H9 (cell line): Measurements from ENCODE around the gene AIFM3. TPM values are rescaled to one million over a fixed set of nuclear protein-coding genes. Genes with fewer than 3 reads are reported as not detected.

Experiments used
- DNase-seq: peaks from one replicate; pipeline ENCODE4 v3.0.0-alpha.2; 2017
- H2AFZ ChIP-seq: one replicate; pipeline ENCODE4 v1.6.1; 2013; ENCODE audit warnings: mild to moderate bottlenecking, low read length, control low read depth, moderate library complexity
- H2AK5ac ChIP-seq: 2 replicates; pipeline ENCODE4 v1.6.1; 2013; ENCODE audit warnings: low read length, control low read depth, mixed read lengths; ENCODE audit not compliant: insufficient read length
- H2BK120ac ChIP-seq: one replicate; pipeline ENCODE4 v1.6.1; 2013; ENCODE audit warnings: low read depth, mild to moderate bottlenecking, low read length, control low read depth, inconsistent platforms; ENCODE audit not compliant: poor library complexity, severe bottlenecking
- H2BK12ac ChIP-seq: 2 replicates; pipeline ENCODE4 v1.6.1; 2013; ENCODE audit warnings: low read length, control low read depth, mixed read lengths, low read depth; ENCODE audit not compliant: insufficient read length
- H2BK15ac ChIP-seq: 2 replicates; pipeline ENCODE4 v1.6.1; 2013; ENCODE audit warnings: low read depth, low read length, control low read depth
- H2BK20ac ChIP-seq: one replicate; pipeline ENCODE4 v1.6.1; 2013; ENCODE audit warnings: low read depth, mild to moderate bottlenecking, low read length, control low read depth, inconsistent platforms; ENCODE audit not compliant: poor library complexity, severe bottlenecking
- H2BK5ac ChIP-seq: 2 replicates; pipeline ENCODE4 v1.6.1; 2013; ENCODE audit warnings: low read length, control low read depth, mixed read lengths; ENCODE audit not compliant: insufficient read length
- H3K14ac ChIP-seq: 2 replicates; pipeline ENCODE4 v1.6.1; 2013; ENCODE audit warnings: low read length, control low read depth; ENCODE audit not compliant: insufficient read depth
- H3K18ac ChIP-seq: 2 replicates; pipeline ENCODE4 v1.6.1; 2013; ENCODE audit warnings: low read depth, mild to moderate bottlenecking, mixed read lengths, low read length, control low read depth; ENCODE audit not compliant: insufficient read length
- H3K23ac ChIP-seq: 2 replicates; pipeline ENCODE4 v1.6.1; 2013; ENCODE audit warnings: low read length, control low read depth, mixed read lengths, low read depth; ENCODE audit not compliant: insufficient read length
- H3K23me2 ChIP-seq: 2 replicates; pipeline ENCODE4 v1.6.1; 2013; ENCODE audit warnings: low read depth, mild to moderate bottlenecking, mixed read lengths, low read length, control low read depth; ENCODE audit not compliant: insufficient read length, poor library complexity, severe bottlenecking
- H3K27ac ChIP-seq: 2 replicates; pipeline ENCODE4 v1.5.1; 2013; ENCODE audit warnings: low read length, control low read depth, mixed read lengths, low read depth; ENCODE audit not compliant: insufficient read length
- H3K27me3 ChIP-seq: 2 replicates; pipeline ENCODE4 v1.6.1; 2013; ENCODE audit warnings: low read length, control low read depth, inconsistent platforms; ENCODE audit not compliant: insufficient read depth
- H3K4ac ChIP-seq: 2 replicates; pipeline ENCODE4 v1.6.1; 2013; ENCODE audit warnings: low read depth, mild to moderate bottlenecking, control low read depth, inconsistent platforms, low read length, moderate library complexity
- H3K4me1 ChIP-seq: 2 replicates; pipeline ENCODE4 v1.6.1; 2013; ENCODE audit warnings: low read length, control low read depth, inconsistent platforms; ENCODE audit not compliant: insufficient read depth
- H3K4me2 ChIP-seq: 2 replicates; pipeline ENCODE4 v1.6.1; 2013; ENCODE audit warnings: low read length, control low read depth, mixed read lengths; ENCODE audit not compliant: insufficient read length, insufficient read depth
- H3K56ac ChIP-seq: 2 replicates; pipeline ENCODE4 v1.6.1; 2013; ENCODE audit warnings: low read depth, mild to moderate bottlenecking, mixed read lengths, low read length, control low read depth; ENCODE audit not compliant: insufficient read length
- H3K79me1 ChIP-seq: 2 replicates; pipeline ENCODE4 v1.6.1; 2013; ENCODE audit warnings: low read depth, mild to moderate bottlenecking, moderate library complexity, low read length, control low read depth, inconsistent platforms; ENCODE audit not compliant: insufficient read depth, poor library complexity, severe bottlenecking
- H3K79me2 ChIP-seq: 2 replicates; pipeline ENCODE4 v1.6.1; 2013; ENCODE audit warnings: low read length, control low read depth, inconsistent platforms; ENCODE audit not compliant: insufficient read depth
- H3K9ac ChIP-seq: 2 replicates; pipeline ENCODE4 v1.6.1; 2013; ENCODE audit warnings: low read length, control low read depth, mixed read lengths; ENCODE audit not compliant: insufficient read length; ENCODE audit errors: extremely low read depth
- H3K9me3 ChIP-seq: one replicate; pipeline ENCODE4 v1.6.1; 2013; ENCODE audit warnings: low read depth, low read length, inconsistent platforms; ENCODE audit not compliant: control insufficient read depth
- H3T11ph ChIP-seq: one replicate; pipeline ENCODE4 v1.6.1; 2013; ENCODE audit warnings: mild to moderate bottlenecking, low read length, control low read depth, inconsistent platforms
- H4K20me1 ChIP-seq: one replicate; pipeline ENCODE4 v1.6.1; 2013; ENCODE audit not compliant: control insufficient read depth, insufficient read length, insufficient read depth
- H4K5ac ChIP-seq: 2 replicates; pipeline ENCODE4 v1.6.1; 2013; ENCODE audit warnings: low read depth, mild to moderate bottlenecking, mixed read lengths, low read length, control low read depth; ENCODE audit not compliant: insufficient read length
- H4K8ac ChIP-seq: replicated peaks from 2 replicates; pipeline ENCODE4 v1.6.1; 2013; ENCODE audit warnings: low read length, control low read depth, mixed read lengths, low read depth; ENCODE audit not compliant: insufficient read length
- H4K91ac ChIP-seq: 2 replicates; pipeline ENCODE4 v1.6.1; 2013; ENCODE audit warnings: low read depth, mild to moderate bottlenecking, moderate library complexity, mixed read lengths, low read length, control low read depth; ENCODE audit not compliant: insufficient read length
- H3K27ac Mint-ChIP-seq, 3 experiments: 2 replicates in 2 of 3; 3 replicates in 1 of 3; pipeline ENCODE4 v1.8.0; 2020 to 2021; ENCODE audit warnings: mixed read lengths in 3 of 3, mild to moderate bottlenecking in 1 of 3, moderate library complexity in 1 of 3
- H3K27me3 Mint-ChIP-seq: 2 replicates; pipeline ENCODE4 v1.8.0; 2021; ENCODE audit warnings: low read depth, mild to moderate bottlenecking, moderate library complexity, mixed read lengths
- H3K36me3 Mint-ChIP-seq, 3 experiments: 2 replicates in 2 of 3; 3 replicates in 1 of 3; pipeline ENCODE4 v1.8.0; 2020 to 2021; ENCODE audit warnings: low read depth in 3 of 3, mixed read lengths in 3 of 3; ENCODE audit not compliant: insufficient read depth in 1 of 3
- H3K4me1 Mint-ChIP-seq, 2 experiments: 2 replicates each; pipeline ENCODE4 v1.8.0; 2020; ENCODE audit warnings: mixed read lengths in 2 of 2
- H3K4me3 Mint-ChIP-seq, 2 experiments: 2 replicates in 1 of 2; 3 replicates in 1 of 2; pipeline ENCODE4 v1.8.0; 2020 to 2021; ENCODE audit warnings: mild to moderate bottlenecking in 2 of 2, mixed read lengths in 2 of 2, moderate library complexity in 1 of 2
- H3K9me3 Mint-ChIP-seq, 2 experiments: 2 replicates in 1 of 2; 3 replicates in 1 of 2; pipeline ENCODE4 v1.8.0; 2020; ENCODE audit warnings: mild to moderate bottlenecking in 2 of 2, mixed read lengths in 2 of 2, moderate library complexity in 1 of 2
- WGBS: extraction: QIAGEN DNeasy Blood & Tissue Kit; methylation state at CpG from one replicate; pipeline ENCODE4 v1.1.7; 2013; ENCODE audit warnings: missing lambda C conversion rate, low lambda C conversion rate, mixed read lengths; ENCODE audit not compliant: insufficient read length; ENCODE audit errors: extremely low coverage; 5-methylcytosine and 5-hydroxymethylcytosine counted together
- total RNA-seq: library from RNA; stranded (reverse); gene quantifications from 2 replicates; pipeline ENCODE4 v1.2.1, GENCODE V29; 2021
- TF ChIP-seq, protein P1 (sequence below): fragments of 200-600 bp; sonication (generic); conservative IDR thresholded peaks from 3 replicates; pipeline ENCODE4 v1.8.0; 2021; ENCODE audit warnings: antibody characterized with exemption, mild to moderate bottlenecking

The AIFM3 gene
- total RNA-seq, 1 experiment from 2014 or later = 1.9 TPM

DNA sequence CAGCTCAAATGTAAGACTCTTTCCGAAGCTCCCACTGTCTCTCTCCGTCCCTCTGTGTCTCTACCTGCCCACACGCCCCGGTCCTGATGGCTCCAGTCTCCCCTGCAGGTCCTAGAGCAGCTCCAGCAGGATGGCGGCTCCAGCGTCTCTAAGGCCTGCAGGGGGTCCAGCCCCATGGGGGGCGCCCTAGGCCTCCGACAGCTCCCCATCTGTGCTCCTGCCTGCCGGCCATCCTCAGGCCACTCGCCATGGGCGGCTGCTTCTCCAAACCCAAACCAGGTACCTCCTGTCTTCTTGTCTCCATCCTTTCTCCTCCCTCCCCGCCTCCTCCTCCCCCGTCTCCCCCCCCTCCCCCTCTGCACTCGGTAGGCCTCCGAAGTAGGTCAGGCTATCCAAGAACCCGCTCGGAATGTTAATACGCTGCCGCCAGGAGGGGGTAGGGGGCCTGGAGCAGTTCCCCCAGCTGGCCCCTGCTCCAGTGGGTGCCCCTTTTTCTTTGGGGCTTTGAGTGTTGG, 699 bp downstream of the AIFM3 start:
- TF ChIP-seq, protein P1, sequence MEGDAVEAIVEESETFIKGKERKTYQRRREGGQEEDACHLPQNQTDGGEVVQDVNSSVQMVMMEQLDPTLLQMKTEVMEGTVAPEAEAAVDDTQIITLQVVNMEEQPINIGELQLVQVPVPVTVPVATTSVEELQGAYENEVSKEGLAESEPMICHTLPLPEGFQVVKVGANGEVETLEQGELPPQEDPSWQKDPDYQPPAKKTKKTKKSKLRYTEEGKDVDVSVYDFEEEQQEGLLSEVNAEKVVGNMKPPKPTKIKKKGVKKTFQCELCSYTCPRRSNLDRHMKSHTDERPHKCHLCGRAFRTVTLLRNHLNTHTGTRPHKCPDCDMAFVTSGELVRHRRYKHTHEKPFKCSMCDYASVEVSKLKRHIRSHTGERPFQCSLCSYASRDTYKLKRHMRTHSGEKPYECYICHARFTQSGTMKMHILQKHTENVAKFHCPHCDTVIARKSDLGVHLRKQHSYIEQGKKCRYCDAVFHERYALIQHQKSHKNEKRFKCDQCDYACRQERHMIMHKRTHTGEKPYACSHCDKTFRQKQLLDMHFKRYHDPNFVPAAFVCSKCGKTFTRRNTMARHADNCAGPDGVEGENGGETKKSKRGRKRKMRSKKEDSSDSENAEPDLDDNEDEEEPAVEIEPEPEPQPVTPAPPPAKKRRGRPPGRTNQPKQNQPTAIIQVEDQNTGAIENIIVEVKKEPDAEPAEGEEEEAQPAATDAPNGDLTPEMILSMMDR = peak; percentile 28; the same call in 1 of the 3 replicates
- no peak overlapping the region for H3K14ac ChIP-seq
- no peaks in the 10 kb centered on the region for H3K79me1 ChIP-seq
- no CpG with 5 or more reads among the region's 19 CpGs for WGBS
- peaks cover 31% of the 10 kb centered on the region; the same call in 1 of the 2 replicates for H3K27me3 ChIP-seq
- no peak overlapping the region for H3K27ac ChIP-seq
- no peak overlapping the region for H3T11ph ChIP-seq
- peak; percentile 53 for DNase-seq
- peak overlapping the region in 1 of 2 experiments; percentile 56; a peak in 2 of 5 replicates for H3K4me3 Mint-ChIP-seq
- no peak overlapping the region for H3K56ac ChIP-seq
- no peaks in the 10 kb centered on the region for H3K9me3 ChIP-seq
- no peak overlapping the region for H2AK5ac ChIP-seq
- H3K9me3 Mint-ChIP-seq = no peaks in the 10 kb centered on the region; a peak in 1 of 5 replicates
- no peak overlapping the region for H4K8ac ChIP-seq
- no peak overlapping the region for H2BK5ac ChIP-seq
- no peak overlapping the region for H3K4me2 ChIP-seq
- H2BK15ac ChIP-seq = no peak overlapping the region
- no peak overlapping the region for H3K18ac ChIP-seq
- no peaks in the 10 kb centered on the region for H3K79me2 ChIP-seq
- no peak overlapping the region for H4K91ac ChIP-seq
- peaks cover 23 to 36% of the 10 kb centered on the region in 2 experiments for H3K4me1 Mint-ChIP-seq
- H3K23ac ChIP-seq = no peak overlapping the region
- H2BK20ac ChIP-seq = no peak overlapping the region
- H2BK120ac ChIP-seq = no peak overlapping the region
- no peak overlapping the region for H2BK12ac ChIP-seq
- no peaks in the 10 kb centered on the region for H4K20me1 ChIP-seq
- no peak overlapping the region for H4K5ac ChIP-seq
- H3K4ac ChIP-seq = no peak overlapping the region
- H3K23me2 ChIP-seq = no peaks in the 10 kb centered on the region
- no peak overlapping the region for H3K27ac Mint-ChIP-seq
- H3K9ac ChIP-seq = no peak overlapping the region
- H3K4me1 ChIP-seq = no peaks in the 10 kb centered on the region; the same call in 1 of the 2 replicates
- no peak overlapping the region for H2AFZ ChIP-seq
- H3K36me3 Mint-ChIP-seq = no peaks in the 10 kb centered on the region; a peak in 1 of 7 replicates
- peaks cover 92% of the 10 kb centered on the region for H3K27me3 Mint-ChIP-seq
